Calu3 (cell line): Measurements from ENCODE around the gene SH3BP5. TPM values are rescaled to one million over a fixed set of nuclear protein-coding genes. Genes with fewer than 3 reads are reported as not detected.

ENCODE experiments used
- BruUV-seq: library from RNA; stranded (reverse); fragments of 400-500 nt; replicated peaks from 2 replicates; lab custom pipeline; 2021; lab: Mats Ljungman, UMichigan
- CTCF ChIA-PET: fragments of 300-600 bp; sonication (Branson Sonifier 250); formaldehyde crosslinking; loops from one replicate; lab custom pipeline; 2022; ENCODE audit warnings: antibody characterized with exemption; lab: Charles Lee
- DNase-seq: peaks from one replicate; pipeline ENCODE4 v3.0.0; 2022
- H3K27ac Mint-ChIP-seq: one replicate; pipeline ENCODE4 v1.8.0; 2022; ENCODE audit warnings: mixed read lengths; ENCODE audit not compliant: unreplicated experiment
- H3K27me3 Mint-ChIP-seq: one replicate; pipeline ENCODE4 v1.8.0; 2022; ENCODE audit warnings: mixed read lengths; ENCODE audit not compliant: unreplicated experiment
- H3K36me3 Mint-ChIP-seq: one replicate; pipeline ENCODE4 v1.8.0; 2022; ENCODE audit warnings: mild to moderate bottlenecking, moderate library complexity, mixed read lengths; ENCODE audit not compliant: insufficient read depth, unreplicated experiment
- H3K4me1 Mint-ChIP-seq: one replicate; pipeline ENCODE4 v1.8.0; 2022; ENCODE audit warnings: mild to moderate bottlenecking, low read depth, mixed read lengths; ENCODE audit not compliant: unreplicated experiment
- H3K4me3 Mint-ChIP-seq: one replicate; pipeline ENCODE4 v1.8.0; 2022; ENCODE audit warnings: mild to moderate bottlenecking, low read depth, moderate library complexity, mixed read lengths; ENCODE audit not compliant: unreplicated experiment
- H3K9me3 Mint-ChIP-seq: one replicate; pipeline ENCODE4 v1.8.0; 2022; ENCODE audit warnings: low read depth, mixed read lengths; ENCODE audit not compliant: unreplicated experiment
- intact Hi-C: fragments of 100-400 bp; cut with micrococcal nuclease; formaldehyde crosslinking; loops from one replicate; pipeline ENCODE4 v1.10.0; 2022; ENCODE audit not compliant: unreplicated experiment
- total RNA-seq: library from RNA; stranded (reverse); gene quantifications from 2 replicates; pipeline ENCODE4 v1.2.3, GENCODE V29; 2022
- TF ChIP-seq, protein P1 (sequence below): fragments of 200-600 bp; IDR thresholded peaks from one replicate; pipeline ENCODE4 v1.8.0; 2022; ENCODE audit warnings: antibody characterized with exemption; ENCODE audit not compliant: unreplicated experiment

The SH3BP5 gene
- total RNA-seq, 1 experiment from 2014 or later, result 4.0 TPM

DNA sequence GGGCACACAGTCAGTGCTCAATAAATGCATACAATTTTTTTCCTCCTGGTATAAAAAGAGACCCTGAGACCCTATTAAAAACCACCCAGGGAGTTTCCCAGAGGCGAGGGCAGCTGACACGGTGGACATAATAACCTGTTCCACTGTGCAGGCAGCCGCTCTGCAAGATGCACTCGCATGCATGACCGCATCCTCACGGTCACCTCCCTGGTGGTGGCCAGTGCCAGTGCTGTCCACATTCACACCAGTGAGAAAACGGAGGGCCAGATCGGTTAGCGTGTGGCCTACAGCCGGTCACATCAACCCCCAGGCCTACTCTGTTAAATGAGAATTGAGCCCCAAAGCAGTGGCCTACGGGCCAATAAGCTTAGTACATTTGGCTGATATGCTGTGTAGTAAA, 24.8 kb downstream of the SH3BP5 start:
- no peak for DNase-seq

DNA sequence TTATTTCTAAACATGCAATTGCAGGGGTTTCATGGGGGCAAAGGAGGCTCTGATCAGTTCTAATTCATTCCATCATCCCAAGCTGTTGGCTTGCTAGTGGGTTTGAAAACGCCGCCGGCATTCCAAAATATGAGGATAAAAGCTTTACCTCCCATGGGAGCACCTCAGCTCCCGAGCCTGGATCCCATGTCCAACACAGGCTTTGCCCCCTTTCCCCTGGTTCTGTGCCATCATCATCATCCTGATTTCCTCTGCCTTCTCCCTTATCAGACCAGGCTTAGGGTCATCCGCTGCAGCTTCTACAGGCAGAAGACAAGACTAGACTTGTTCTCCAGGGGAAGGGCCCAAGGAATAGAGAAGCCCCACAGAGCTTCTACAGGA, 25.4 kb downstream of the SH3BP5 start:
- TF ChIP-seq, protein P1, sequence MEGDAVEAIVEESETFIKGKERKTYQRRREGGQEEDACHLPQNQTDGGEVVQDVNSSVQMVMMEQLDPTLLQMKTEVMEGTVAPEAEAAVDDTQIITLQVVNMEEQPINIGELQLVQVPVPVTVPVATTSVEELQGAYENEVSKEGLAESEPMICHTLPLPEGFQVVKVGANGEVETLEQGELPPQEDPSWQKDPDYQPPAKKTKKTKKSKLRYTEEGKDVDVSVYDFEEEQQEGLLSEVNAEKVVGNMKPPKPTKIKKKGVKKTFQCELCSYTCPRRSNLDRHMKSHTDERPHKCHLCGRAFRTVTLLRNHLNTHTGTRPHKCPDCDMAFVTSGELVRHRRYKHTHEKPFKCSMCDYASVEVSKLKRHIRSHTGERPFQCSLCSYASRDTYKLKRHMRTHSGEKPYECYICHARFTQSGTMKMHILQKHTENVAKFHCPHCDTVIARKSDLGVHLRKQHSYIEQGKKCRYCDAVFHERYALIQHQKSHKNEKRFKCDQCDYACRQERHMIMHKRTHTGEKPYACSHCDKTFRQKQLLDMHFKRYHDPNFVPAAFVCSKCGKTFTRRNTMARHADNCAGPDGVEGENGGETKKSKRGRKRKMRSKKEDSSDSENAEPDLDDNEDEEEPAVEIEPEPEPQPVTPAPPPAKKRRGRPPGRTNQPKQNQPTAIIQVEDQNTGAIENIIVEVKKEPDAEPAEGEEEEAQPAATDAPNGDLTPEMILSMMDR, result no peak

More for the DNA sequence above, 24.8 kb downstream of the SH3BP5 start:
- intact Hi-C loops, result no loop called here
- Mint-ChIP-seq H3K36me3 (no peaks in the 10 kb centered on the region), H3K27ac (no peak overlapping the region), H3K4me3 (no peak overlapping the region), H3K27me3 (no peaks in the 10 kb centered on the region), H3K4me1 (peaks cover 23% of the 10 kb centered on the region), H3K9me3 (no peaks in the 10 kb centered on the region)
- CTCF ChIA-PET, result no interaction called here
- no TSS peak for BruUV-seq
- TF ChIP-seq, protein P1, result no peak

DNA sequence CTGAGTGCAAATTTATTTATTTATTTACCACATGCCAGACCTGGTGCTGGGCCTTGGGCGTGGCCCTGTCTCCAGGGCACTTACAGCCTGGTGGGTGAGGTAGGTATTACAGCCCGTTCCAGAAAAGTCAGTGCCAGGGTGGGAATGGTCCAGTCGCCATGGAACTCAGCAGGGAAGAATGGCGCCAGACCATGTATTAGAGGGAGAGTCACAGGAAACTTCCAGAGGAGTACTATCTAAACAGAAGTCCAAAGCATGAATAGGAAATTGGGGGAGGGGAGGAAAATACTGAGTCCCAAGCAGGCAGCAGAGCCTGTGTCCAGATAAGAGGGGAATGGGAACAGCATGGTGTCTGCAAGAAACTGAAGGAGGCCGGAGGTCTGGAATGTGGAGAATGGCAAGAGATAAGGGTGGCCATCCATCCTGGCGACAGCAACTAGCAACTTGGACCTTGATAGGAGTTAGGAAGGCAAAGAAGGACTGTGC, 27.0 kb downstream of the SH3BP5 start:
- H3K27me3 Mint-ChIP-seq, result no peaks in the 10 kb centered on the region
- intact Hi-C loops, result no loop called here
- no TSS peak for BruUV-seq
- no peaks in the 10 kb centered on the region for H3K36me3 Mint-ChIP-seq
- DNase-seq, result peak; percentile 26
- no peak overlapping the region for H3K27ac Mint-ChIP-seq
- TF ChIP-seq, protein P1, result no peak
- CTCF ChIA-PET, result interaction anchor here (0.7 kb wide), 1 partner anchor 835 kb away, joined by 5 read pairs; no protein-coding TSS in a partner anchor
- H3K4me1 Mint-ChIP-seq, result peaks cover 16% of the 10 kb centered on the region
- H3K4me3 Mint-ChIP-seq, result no peak overlapping the region
- no peaks in the 10 kb centered on the region for H3K9me3 Mint-ChIP-seq

More for the DNA sequence above, 25.4 kb downstream of the SH3BP5 start:
- Mint-ChIP-seq H3K27me3 (no peaks in the 10 kb centered on the region), H3K4me3 (no peak overlapping the region), H3K36me3 (no peaks in the 10 kb centered on the region), H3K27ac (no peak overlapping the region), H3K4me1 (peaks cover 23% of the 10 kb centered on the region), H3K9me3 (no peaks in the 10 kb centered on the region)
- CTCF ChIA-PET, result interaction anchor here (0.6 to 1.0 kb wide), 2 partner anchors 9 to 31 kb away, joined by 3 to 4 read pairs; no protein-coding TSS in a partner anchor
- intact Hi-C loops, result no loop called here
- no peak for DNase-seq
- BruUV-seq, result no TSS peak

DNA sequence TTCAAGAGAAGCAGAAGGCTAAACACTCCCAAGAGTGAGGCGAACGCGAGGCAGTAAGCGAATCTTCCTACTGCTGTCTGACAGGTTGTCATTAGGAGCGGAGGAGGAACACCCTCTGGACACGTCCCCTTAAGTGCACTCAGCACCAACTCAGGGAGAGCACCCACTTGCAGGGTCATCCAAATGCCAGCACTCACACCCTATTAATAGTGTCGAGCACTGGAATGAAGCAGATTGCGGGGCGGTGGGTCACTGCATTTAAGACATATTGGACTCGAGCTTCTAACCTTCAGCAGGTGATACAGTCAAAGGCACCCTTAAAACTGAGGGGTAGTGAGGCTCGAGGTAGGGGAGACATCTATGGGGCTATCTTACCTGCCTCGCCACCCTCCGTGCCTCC, 28.7 kb downstream of the SH3BP5 start:
- H3K27ac Mint-ChIP-seq, result no peak overlapping the region
- no peak for DNase-seq
- no peaks in the 10 kb centered on the region for H3K27me3 Mint-ChIP-seq
- H3K36me3 Mint-ChIP-seq, result no peaks in the 10 kb centered on the region
- H3K9me3 Mint-ChIP-seq, result no peaks in the 10 kb centered on the region
- no peak overlapping the region for H3K4me3 Mint-ChIP-seq
- TF ChIP-seq, protein P1, result no peak
- peaks cover 8% of the 10 kb centered on the region for H3K4me1 Mint-ChIP-seq
- intact Hi-C loops, result no loop called here
- CTCF ChIA-PET, result no interaction called here
- no TSS peak for BruUV-seq
